SJSA1 (cell line): ENCODE results near the gene TALDO1. TPM values are rescaled to one million over a fixed set of nuclear protein-coding genes. Genes with fewer than 3 reads are reported as not detected.
"Not testable (repeated sequence)": the region's sequence is repeated elsewhere in the genome, so short reads cannot be mapped to it uniquely, and the experiment has no call there.

ENCODE experiments used
- DNase-seq, 2 experiments: peaks; one replicate each; pipeline ENCODE4 v3.0.0-alpha.2; 2015 to 2020; ENCODE audit warnings: low spot score in 2 of 2, low read depth in 1 of 2
- H3K27ac ChIP-seq: fragments of 250-450 bp; sonication (Bioruptor Pico); 2 replicates; pipeline ENCODE4 v1.5.1; 2020; ENCODE audit warnings: mild to moderate bottlenecking, moderate library complexity
- H3K27me3 ChIP-seq: fragments of 250-450 bp; sonication (Bioruptor Pico); replicated peaks from 2 replicates; pipeline ENCODE4 v1.5.1; 2020; ENCODE audit warnings: mild to moderate bottlenecking, moderate library complexity
- H3K36me3 ChIP-seq: fragments of 250-450 bp; sonication (Bioruptor Pico); 2 replicates; pipeline ENCODE4 v1.5.1; 2020; ENCODE audit warnings: mild to moderate bottlenecking
- H3K4me1 ChIP-seq: fragments of 250-450 bp; sonication (Bioruptor Pico); replicated peaks from 2 replicates; pipeline ENCODE4 v1.6.1; 2021; ENCODE audit warnings: mild to moderate bottlenecking
- H3K4me3 ChIP-seq: fragments of 250-450 bp; sonication (Bioruptor Pico); 2 replicates; pipeline ENCODE4 v1.5.1; 2020; ENCODE audit warnings: mild to moderate bottlenecking
- H3K9me3 ChIP-seq: fragments of 250-450 bp; sonication (Bioruptor Pico); replicated peaks from 2 replicates; pipeline ENCODE4 v1.5.1; 2020; ENCODE audit warnings: mild to moderate bottlenecking
- total RNA-seq: library from RNA; depleted of rRNA; stranded (reverse); fragments of >200 nt; shearing (Covaris generic); gene quantifications from 2 replicates; pipeline ENCODE4 v1.2.3, GENCODE V29; 2014

The TALDO1 gene
- total RNA-seq, 1 experiment from 2014 or later, result 159 TPM

DNA sequence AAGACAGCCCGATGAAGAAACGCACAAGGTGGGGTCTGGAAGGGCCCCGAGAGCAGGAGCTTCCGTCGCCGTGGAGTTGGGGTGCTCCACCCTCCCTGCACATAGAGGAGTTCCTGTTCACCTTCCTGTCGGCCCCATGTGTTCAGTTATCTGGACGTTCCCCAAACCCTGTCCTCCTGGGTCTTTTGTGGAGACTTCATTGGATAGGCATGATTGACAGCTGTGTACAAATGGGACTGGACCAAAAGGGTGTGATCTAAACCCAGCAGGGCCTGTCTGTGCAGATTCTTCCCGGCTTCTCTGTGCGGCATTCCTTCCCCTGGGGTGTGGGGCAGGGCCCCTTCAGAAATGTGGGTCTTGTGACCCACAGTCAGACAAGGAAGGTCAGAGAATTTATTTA lies 9.4 kb upstream of the TALDO1 start:
- H3K27ac ChIP-seq, H3K4me3 ChIP-seq, DNase-seq, H3K9me3 ChIP-seq, H3K4me1 ChIP-seq, H3K36me3 ChIP-seq, H3K27me3 ChIP-seq: not testable (repeated sequence)

GRCh38 chr11:742156-742546 lies 5.1 kb upstream of the TALDO1 start:
- H3K4me1 ChIP-seq, result peaks cover 5% of the 10 kb centered on the region; the same call in 1 of the 2 replicates
- H3K9me3 ChIP-seq, result no peaks in the 10 kb centered on the region
- no peak overlapping the region for H3K27ac ChIP-seq
- H3K4me3 ChIP-seq, result no peak overlapping the region
- no peaks in the 10 kb centered on the region for H3K27me3 ChIP-seq
- DNase-seq, result no peak
- H3K36me3 ChIP-seq, result no peaks in the 10 kb centered on the region

DNA sequence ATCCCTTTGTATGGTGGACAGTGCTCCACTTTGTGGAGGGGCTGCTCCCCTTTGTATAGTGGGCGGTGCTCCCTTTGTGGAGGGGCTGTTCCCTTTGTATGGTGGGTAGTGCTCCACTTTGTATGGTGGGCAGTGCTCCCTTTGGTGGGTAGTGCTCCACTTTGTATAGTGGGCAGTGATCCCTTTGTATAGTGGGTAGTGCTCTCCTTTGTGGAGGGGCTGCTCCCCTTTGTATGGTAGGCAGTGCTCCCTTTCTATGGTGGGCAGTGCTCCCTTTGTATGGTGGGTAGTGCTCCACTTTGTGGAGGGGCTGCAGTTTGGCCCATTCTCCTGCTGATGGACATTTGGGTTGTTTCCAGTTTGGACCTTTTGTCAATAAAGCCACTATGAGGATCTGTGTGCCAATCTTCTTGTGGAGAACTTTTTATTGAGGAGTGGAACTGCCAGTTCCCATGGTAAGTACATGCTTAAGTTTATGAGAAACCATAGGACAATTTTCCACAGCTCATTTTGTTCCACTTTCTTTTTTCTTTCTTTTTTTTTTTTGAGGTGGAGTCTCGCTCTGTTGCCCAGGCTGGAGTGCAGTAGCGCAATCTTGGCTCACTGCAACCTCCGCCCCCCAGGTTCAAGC lies 4.6 kb upstream of the TALDO1 start:
- H3K4me1 ChIP-seq, result peaks cover 7% of the 10 kb centered on the region
- H3K27me3 ChIP-seq, result no peaks in the 10 kb centered on the region
- DNase-seq, result no peak
- H3K36me3 ChIP-seq, result no peaks in the 10 kb centered on the region
- H3K9me3 ChIP-seq, result no peaks in the 10 kb centered on the region
- H3K27ac ChIP-seq, result no peak overlapping the region
- no peak overlapping the region for H3K4me3 ChIP-seq

DNA sequence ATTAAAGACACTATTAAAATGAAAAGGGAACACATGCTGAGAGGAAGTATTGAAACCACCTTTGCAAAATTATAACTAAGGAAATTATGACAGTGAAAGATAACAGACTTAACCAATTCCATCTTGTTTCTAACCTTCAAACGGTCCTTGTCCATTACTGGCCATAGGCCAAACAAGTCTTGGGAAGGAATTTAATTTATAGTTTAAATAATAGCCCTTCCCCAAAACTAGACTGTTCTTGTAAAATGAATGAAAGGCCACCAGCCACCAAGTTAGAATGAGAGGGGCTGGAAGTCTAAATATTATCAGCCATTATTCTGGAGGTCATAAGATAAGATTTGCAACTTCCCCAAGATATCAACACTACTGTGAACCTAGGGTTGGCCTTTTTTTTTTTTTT lies 1.8 kb upstream of the TALDO1 start:
- H3K4me3 ChIP-seq, result no peak overlapping the region
- no peaks in the 10 kb centered on the region for H3K9me3 ChIP-seq

DNA sequence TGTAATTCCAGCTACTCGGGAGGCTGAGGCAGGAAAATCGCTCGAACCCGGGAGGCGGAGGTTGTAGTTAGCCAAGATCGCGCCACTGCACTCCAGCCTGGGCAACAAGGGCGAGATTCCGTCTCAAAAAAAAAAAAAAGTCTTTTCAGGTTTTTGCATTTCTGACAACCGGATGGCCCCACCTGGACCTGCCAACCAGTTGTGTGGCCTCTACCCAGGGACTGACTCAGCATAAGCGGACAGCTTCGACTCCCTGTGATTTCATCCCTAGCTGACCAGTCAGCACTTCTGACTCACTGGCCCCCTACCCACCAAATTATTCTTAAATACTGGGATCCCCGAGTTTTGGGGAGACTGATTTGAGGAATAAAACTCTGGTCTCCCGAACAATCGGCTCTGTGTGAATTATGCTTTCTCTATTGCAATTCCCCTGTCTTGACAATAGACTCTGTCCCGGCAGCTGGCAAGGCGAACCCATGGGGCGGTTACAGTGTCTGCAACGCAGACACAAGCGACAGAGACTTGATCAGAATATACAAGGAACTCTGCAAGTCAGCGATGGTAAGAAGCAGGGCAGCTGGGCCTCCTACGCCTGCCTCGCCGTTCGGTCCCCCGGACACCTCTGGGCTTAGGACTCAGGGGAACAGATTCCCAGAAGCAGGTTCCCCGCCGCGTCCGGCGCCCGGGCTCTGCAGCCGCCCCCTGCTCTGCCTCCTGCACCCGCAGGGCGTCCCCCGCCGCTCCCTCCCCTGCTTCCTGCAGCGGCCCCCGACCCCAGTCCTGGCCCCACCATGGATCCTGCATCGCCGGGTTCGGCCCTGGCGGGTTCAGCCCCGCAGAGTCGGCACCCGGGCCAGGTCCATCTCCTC lies 741 bp upstream of the TALDO1 start:
- no peaks in the 10 kb centered on the region for H3K9me3 ChIP-seq
- peak overlapping the region; percentile 93 for H3K4me3 ChIP-seq
- H3K27ac ChIP-seq, result no peak overlapping the region
- peaks cover 19% of the 10 kb centered on the region for H3K4me1 ChIP-seq
- no peaks in the 10 kb centered on the region for H3K36me3 ChIP-seq
- H3K27me3 ChIP-seq, result no peaks in the 10 kb centered on the region
- DNase-seq, result no peak

More for the DNA sequence above, 1.8 kb upstream of the TALDO1 start:
- no peak for DNase-seq
- H3K27ac ChIP-seq, result no peak overlapping the region
- H3K4me1 ChIP-seq, result peaks cover 19% of the 10 kb centered on the region
- H3K27me3 ChIP-seq, result no peaks in the 10 kb centered on the region
- H3K36me3 ChIP-seq, result no peaks in the 10 kb centered on the region

GRCh38 chr11:748007-748359 lies 719 bp downstream of the TALDO1 start:
- peaks cover 19% of the 10 kb centered on the region for H3K4me1 ChIP-seq
- peak overlapping the region; percentile 81 for H3K27ac ChIP-seq
- H3K36me3 ChIP-seq, result peaks cover 2% of the 10 kb centered on the region; the same call in 1 of the 2 replicates
- H3K27me3 ChIP-seq, result no peaks in the 10 kb centered on the region
- no peaks in the 10 kb centered on the region for H3K9me3 ChIP-seq
- peak overlapping the region; percentile 93 for H3K4me3 ChIP-seq
- peak in 1 of 2 experiments; percentile 12 for DNase-seq

DNA sequence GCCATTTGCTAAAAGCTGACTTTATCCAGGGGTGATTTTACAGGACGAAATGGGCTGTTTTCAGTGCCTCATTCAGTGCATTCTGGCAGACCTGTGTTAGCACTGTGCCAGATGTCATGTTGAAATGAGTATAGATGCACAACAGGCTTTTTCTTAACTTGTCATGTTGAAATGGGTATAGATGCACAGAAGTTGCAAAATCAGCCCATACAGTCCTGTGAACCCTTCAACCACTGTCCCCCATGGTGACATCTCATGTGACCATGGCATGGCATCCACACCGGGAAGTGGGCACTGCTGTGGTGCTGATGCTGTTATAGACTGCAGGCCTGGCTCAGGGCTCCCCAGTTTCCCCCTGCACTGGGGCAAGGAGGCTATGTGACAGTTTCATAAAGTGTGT lies 2.5 kb downstream of the TALDO1 start:
- peaks cover 19% of the 10 kb centered on the region for H3K4me1 ChIP-seq
- no peak for DNase-seq

DNA sequence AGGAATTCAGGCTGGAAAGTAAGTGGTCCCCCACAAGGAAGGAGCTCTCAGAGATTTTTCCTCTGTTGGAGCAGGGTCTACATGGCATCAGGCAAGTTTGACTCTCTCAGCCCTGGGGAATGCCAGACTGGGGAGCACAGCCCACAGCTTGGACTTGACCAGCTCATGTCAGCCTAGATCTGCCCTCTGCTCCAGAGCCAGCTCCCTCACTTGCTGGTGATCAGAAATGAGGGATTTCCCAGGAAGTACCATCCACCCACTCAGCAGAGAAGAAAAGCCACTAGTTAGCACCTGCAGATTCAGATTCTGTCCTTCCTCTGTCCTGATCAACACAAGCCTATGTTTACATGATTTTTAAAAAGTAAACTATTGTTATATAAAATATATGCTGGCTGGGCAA lies 13.0 kb downstream of the TALDO1 start:
- Histone ChIP-seq H3K36me3 (peaks cover 42% of the 10 kb centered on the region), H3K9me3 (no peaks in the 10 kb centered on the region), H3K27ac (no peak overlapping the region), H3K4me3 (no peak overlapping the region), H3K4me1 (peaks cover 8% of the 10 kb centered on the region), H3K27me3 (no peaks in the 10 kb centered on the region)
- no peak for DNase-seq

More for the DNA sequence above, 2.5 kb downstream of the TALDO1 start:
- peaks cover 2% of the 10 kb centered on the region; the same call in 1 of the 2 replicates for H3K36me3 ChIP-seq
- H3K27ac ChIP-seq, result no peak overlapping the region
- H3K9me3 ChIP-seq, result no peaks in the 10 kb centered on the region
- no peaks in the 10 kb centered on the region for H3K27me3 ChIP-seq
- H3K4me3 ChIP-seq, result no peak overlapping the region

DNA sequence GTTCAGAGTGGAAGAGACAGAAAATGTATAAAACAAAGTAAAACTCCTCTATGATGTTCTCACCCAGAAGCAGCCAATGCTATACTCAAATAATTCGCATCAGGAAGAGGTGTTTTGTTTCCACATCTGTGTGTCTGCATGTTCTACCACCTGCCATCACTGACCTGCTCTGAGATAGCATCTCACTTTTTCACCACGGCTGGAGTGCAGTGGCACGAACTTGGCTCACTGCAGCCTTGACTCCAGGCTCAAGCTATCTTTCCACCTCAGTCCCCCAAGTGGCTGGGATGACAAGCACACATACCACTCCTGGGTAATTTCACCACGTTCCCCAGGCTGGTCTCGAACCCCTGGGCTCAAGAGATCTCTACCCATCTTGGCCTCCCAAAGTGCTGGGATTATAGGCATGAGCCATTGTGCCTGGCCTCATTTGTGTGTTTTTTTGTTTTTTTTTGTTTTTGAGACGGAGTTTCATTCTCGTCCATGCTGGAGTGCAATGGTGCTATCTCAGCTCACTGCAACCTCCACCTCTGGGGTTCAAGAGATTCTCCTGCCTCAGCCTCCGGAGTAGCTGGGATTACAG lies 14.4 kb downstream of the TALDO1 start:
- peaks cover 8% of the 10 kb centered on the region for H3K4me1 ChIP-seq
- DNase-seq, result no peak
- H3K9me3 ChIP-seq, result no peaks in the 10 kb centered on the region
- no peaks in the 10 kb centered on the region for H3K27me3 ChIP-seq
- H3K36me3 ChIP-seq, result peaks cover 49% of the 10 kb centered on the region
- H3K4me3 ChIP-seq, result no peak overlapping the region
- no peak overlapping the region for H3K27ac ChIP-seq

- Histone ChIP-seq H3K27me3 (no peaks in the 10 kb centered on the region), H3K4me3 (no peak overlapping the region), H3K4me1 (peaks cover 8% of the 10 kb centered on the region), H3K36me3 (peaks cover 43% of the 10 kb centered on the region), H3K9me3 (no peaks in the 10 kb centered on the region), H3K27ac (peak overlapping the region; percentile 40)
- DNase-seq, result peak; percentile 49 to 65
These were observed 15.3 kb downstream of the TALDO1 start for GRCh38 chr11:762421-763072.

DNA sequence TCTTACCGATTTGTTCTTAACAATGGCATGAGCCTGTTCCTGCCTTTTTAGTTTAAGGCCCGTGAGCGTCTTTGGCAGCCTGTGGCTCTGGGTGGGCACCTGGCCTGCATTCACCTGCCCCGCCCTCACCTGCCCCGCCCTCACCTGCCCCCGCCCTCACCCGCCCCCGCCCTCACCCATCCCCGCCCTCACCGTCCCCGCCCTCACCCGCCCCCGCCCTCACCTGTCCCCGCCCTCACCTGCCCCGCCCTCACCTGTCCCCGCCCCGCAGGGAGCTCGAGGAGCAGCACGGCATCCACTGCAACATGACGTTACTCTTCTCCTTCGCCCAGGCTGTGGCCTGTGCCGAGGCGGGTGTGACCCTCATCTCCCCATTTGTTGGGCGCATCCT lies 15.8 kb downstream of the TALDO1 start:
- Histone ChIP-seq H3K27me3 (no peaks in the 10 kb centered on the region), H3K36me3 (peaks cover 43% of the 10 kb centered on the region), H3K4me3 (no peak overlapping the region), H3K27ac (no peak overlapping the region), H3K9me3 (no peaks in the 10 kb centered on the region), H3K4me1 (peaks cover 8% of the 10 kb centered on the region)
- no peak for DNase-seq

- Histone ChIP-seq H3K4me3 (no peak overlapping the region), H3K9me3 (no peaks in the 10 kb centered on the region), H3K27me3 (no peaks in the 10 kb centered on the region), H3K36me3 (peaks cover 43% of the 10 kb centered on the region), H3K27ac (no peak overlapping the region), H3K4me1 (peaks cover 8% of the 10 kb centered on the region)
- no peak for DNase-seq
These were observed 16.5 kb downstream of the TALDO1 start for GRCh38 chr11:763549-764321.

GRCh38 chr11:764322-765024 lies 17.2 kb downstream of the TALDO1 start:
- no peaks in the 10 kb centered on the region for H3K27me3 ChIP-seq
- peaks cover 43% of the 10 kb centered on the region for H3K36me3 ChIP-seq
- no peak for DNase-seq

More at GRCh38 chr11:764322-765024, 17.2 kb downstream of the TALDO1 start:
- H3K27ac ChIP-seq, result no peak overlapping the region
- no peaks in the 10 kb centered on the region for H3K9me3 ChIP-seq
- H3K4me3 ChIP-seq, result no peak overlapping the region
- H3K4me1 ChIP-seq, result peaks cover 8% of the 10 kb centered on the region
